GM19025 (cell line): ENCODE measurements around the gene CEACAM8.
"Not testable (repeated sequence)": the region's sequence is repeated elsewhere in the genome, so short reads cannot be mapped to it uniquely, and the experiment has no call there.

Experiments
- ATAC-seq: cut with Tn5 transposase; IDR thresholded peaks from one replicate; pipeline ENCODE4 v1.9.1; 2021; ENCODE audit warnings: mild to moderate bottlenecking, low read depth, moderate library complexity; ENCODE audit not compliant: unreplicated experiment

The CEACAM8 gene

GRCh38 chr19:42576241-42576640 is 18.5 kb downstream of the CEACAM8 start:
- no peak for ATAC-seq

DNA sequence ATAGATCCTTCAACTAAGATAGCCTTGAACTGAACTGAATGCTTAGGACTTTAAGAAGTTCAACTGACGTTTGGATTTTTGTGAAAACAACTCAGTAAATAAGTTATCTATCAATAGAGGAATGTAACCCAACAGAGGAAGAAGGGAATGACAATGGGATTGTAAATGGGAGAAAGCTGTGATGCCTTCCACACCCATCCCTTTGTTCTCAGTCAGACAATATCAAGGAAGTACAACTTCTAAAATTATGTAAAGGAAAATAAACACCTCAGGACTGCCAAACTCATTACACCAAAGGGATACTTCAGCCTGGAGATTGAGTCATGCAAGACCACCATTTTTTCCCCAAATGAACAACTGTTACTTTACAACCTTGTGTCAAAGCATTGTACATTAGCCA is 21.1 kb downstream of the CEACAM8 start:
- no peak for ATAC-seq

DNA sequence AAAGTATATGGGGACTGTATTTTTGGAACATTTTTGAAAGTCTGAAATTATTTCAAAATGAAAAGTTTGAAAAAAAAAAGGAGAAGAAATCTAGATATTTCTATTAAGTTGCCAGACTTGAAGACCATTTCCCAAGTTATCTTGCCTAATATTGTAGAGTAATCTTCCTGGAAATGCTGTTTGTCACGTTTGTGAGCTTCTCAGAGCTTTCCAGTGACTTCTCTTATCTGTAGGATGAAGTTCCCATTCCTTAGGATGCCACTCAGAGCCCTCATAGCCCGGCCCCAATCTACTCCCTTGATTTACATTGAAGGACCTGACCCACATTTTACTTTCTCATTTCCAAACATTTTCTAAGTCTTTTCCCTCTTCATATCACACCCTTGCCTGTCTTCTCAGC is 23.6 kb downstream of the CEACAM8 start:
- no peak for ATAC-seq

- ATAC-seq, result no peak
These were observed 25.5 kb downstream of the CEACAM8 start for GRCh38 chr19:42569193-42569592.

- ATAC-seq, result no peak
These were observed 26.7 kb downstream of the CEACAM8 start for GRCh38 chr19:42568006-42568405.

DNA sequence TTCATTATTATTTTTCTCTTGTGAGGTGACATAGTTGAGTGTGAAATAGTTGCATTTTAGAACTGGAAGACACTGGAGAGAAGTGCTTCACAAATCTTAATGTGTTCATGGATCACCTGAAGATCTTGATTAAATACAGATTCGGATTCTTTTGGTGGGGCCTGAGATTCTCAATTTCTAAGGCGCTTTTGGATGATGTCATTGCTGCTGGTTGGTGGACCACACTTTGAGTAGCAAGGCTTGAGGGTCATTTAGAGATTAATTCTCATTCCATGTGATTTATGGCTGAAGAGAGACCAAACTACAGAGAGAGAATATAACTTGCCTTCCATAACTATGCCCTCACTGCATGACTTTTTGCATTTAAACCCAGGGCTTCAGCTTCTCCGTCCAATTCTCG is 27.2 kb downstream of the CEACAM8 start:
- no peak for ATAC-seq

DNA sequence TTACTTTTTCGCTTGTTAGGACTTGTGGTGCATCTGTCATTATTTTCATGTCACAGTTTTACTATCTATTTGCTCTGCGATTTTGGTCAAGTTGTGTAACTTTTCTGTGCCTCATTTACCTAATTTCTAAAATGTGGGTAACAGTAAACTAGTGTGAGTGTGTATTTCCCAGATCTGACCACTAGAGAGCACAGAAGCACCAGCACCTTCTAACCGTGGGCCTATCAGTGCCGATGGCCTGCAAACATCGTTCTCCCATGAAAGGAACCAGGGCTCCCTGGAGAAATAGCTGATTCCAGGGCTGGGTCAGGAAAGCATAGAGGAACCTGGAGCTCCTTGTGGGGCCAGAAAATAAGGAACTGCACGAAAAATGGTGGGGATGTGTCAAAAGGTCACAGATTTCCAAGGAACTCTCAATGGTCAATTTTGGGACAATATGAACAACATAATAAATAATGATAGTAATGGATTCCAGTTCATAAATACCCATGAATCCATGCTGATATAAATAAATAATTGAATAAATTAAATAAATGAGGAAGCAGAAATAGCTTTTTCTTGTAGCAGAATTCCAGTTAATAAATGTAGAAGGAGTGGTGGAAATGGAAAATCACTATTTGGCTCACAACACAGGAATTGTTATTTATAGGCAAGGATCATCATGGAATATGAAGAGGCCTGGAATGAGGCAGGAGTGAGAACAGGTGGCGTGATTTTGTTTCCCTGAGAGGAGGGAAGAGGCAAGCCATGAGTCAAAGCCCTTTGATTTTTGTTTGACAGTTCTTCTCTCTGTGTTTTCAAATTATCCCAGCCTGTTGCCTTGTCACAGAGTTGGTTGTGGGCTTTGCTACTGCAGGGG is 31.1 kb downstream of the CEACAM8 start:
- no peak for ATAC-seq

- ATAC-seq, result no peak
These were observed 33.2 kb downstream of the CEACAM8 start for GRCh38 chr19:42561512-42561911.

GRCh38 chr19:42560731-42561130 is 34.0 kb downstream of the CEACAM8 start:
- ATAC-seq, result no peak

- ATAC-seq, result no peak
These were observed 36.1 kb downstream of the CEACAM8 start for GRCh38 chr19:42558450-42559150.

- ATAC-seq, result not testable (repeated sequence)
These were observed 37.3 kb downstream of the CEACAM8 start for GRCh38 chr19:42557386-42557871.

GRCh38 chr19:42555801-42556200 is 38.9 kb downstream of the CEACAM8 start:
- no peak for ATAC-seq

DNA sequence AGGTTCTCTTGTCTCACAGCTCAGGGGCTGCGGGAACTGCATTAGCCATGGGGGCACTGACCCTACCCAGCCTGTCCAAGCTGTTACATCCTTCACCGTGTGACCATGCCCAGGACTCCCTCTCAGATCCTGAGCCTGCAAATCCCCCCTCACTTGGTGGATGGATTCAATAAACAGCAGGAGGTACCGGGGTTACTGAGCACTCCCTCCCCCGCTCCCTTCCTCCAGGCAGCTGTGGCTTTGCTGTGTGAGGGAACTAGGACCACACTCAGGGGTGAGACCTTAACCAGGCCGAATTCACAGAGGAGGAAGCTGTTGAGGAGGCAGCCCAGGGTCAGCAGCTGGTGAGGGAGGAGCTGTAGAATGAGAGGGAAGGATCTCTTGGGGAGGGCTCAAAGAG is 39.4 kb downstream of the CEACAM8 start:
- no peak for ATAC-seq

DNA sequence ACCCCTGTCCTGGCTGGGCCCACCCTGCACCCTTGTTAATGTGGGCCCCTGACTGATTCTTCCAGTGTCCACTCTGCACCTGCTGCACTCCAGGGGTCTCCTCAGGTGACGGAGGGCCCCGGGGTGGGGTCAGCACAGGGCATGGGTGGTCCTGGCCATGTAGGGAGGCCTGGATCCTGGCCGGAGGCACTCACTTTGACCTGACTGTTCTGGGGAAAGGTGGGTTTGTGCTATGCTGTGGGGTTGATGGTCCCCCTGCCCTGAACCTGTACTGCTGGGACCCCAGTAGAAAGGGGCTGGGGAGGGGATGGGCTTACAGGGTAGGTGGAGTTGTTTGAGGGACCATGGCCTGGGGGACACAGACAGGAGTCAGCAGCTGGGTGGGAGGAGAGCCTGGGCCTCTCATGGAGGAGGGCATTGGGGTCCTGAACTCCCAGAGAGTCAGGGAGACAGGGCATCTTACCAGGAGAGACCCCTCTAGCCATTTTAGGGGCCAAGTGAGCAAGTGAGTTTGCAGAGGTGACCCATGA is 40.6 kb downstream of the CEACAM8 start:
- no peak for ATAC-seq

DNA sequence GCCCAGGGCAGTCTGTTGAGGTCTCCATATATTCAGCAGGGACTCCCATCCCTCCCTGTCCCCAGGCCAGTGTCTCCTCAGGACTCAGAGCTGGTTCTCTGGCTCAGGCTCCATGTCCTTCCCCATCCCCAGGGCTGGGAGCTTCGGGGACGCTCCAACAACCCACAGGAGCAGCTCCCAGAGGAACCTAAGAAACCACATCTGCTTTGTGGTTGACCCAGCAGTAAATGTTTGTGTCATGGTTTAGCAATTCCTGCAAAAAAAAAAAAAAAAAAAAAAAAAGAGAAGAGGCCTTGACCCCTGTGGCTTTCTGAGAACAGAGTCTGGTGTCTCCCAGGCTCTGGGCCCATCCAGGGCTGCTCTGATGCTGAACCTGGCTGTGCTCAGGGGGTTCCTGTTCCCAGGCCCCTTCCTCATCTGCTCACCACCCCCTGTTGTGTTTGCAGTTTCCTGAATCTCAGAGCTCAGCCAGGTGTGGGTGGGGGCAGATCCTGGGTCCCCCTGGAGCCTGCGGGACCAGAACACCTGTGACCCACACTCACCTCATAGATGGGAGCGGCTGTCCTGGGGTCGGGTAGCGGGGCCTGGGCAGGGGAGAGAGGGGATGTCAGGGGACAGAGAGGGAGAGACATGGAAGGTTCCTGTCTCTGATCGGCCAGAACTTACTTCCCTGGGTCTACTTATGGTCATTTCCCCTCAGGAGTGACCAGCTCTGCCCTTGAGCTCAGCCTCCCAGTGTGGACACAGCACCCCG is 41.3 kb downstream of the CEACAM8 start:
- no peak for ATAC-seq

GRCh38 chr19:42552086-42553065 is 42.3 kb downstream of the CEACAM8 start:
- ATAC-seq, result no peak

DNA sequence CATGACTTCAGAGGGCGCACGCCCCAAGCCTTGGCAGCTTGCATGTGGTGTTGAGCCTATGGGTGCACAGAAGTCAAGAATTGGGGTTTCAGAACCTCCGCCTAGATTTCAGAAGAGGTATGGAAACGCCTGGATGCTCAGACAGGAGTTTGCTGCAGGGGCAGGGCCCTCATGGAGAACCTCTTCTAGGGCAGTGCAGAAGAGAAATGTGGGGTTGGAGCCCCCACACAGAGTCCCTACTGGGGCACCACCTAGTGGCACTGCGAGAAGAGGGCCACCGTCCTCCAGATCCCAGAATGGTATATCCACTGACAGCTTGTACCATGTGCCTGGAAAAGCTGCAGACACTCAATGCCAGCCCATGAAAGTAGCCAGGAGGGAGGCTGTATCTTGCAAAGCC is 44.2 kb downstream of the CEACAM8 start:
- ATAC-seq, result not testable (repeated sequence)

DNA sequence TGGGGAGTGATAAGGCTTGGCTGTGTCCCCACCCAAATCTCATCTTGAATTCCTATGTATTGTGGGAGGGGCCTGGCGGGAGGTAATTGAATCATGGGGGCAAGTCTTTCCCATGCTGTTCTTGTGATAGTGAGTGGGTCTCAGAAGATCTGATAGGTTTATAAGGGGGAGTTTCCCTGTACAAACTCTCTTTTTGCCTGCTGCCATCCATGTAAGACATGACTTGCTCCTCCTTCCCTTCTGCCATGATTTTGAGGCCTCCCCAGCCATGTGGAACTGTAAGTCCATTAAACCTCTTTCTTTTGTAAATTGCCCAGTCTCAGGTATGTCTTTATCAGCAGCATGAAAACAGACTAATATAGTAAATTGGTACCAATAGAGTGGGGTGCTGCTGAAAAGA is 45.7 kb downstream of the CEACAM8 start:
- not testable (repeated sequence) for ATAC-seq

- no peak for ATAC-seq
These were observed 46.2 kb downstream of the CEACAM8 start for GRCh38 chr19:42548552-42548951.

DNA sequence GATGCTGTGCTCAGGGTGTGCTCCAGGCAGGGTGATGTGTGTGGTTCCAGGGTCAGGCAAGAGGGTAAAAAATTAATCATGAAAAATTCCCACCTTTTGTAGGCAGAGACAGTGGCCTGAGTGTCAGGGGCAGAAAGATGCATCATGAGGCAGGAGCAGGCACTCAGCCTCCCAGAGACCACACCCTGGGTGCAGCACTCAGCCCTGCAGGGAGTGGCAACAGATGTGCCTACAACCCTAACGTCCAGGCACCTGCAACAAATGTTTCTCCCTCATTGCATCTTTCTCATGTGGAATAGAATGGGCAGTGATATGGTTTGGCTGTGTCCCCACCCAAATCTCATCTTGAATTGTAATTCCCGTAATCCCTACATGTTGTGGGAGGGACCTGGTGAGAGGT is 46.8 kb downstream of the CEACAM8 start:
- ATAC-seq, result no peak
